NCI-H1092 treated with DMSO at 0.1 percent for 48 hours (cell line): Measurements from ENCODE around the gene DDX46.
"Not testable (repeated sequence)": the region's sequence is repeated elsewhere in the genome, so short reads cannot be mapped to it uniquely, and the experiment has no call there.

Source experiments
- DNase-seq: peaks from one replicate; lab custom pipeline; 2025; lab: John Stamatoyannopoulos, UW

Gene DDX46, protein sequence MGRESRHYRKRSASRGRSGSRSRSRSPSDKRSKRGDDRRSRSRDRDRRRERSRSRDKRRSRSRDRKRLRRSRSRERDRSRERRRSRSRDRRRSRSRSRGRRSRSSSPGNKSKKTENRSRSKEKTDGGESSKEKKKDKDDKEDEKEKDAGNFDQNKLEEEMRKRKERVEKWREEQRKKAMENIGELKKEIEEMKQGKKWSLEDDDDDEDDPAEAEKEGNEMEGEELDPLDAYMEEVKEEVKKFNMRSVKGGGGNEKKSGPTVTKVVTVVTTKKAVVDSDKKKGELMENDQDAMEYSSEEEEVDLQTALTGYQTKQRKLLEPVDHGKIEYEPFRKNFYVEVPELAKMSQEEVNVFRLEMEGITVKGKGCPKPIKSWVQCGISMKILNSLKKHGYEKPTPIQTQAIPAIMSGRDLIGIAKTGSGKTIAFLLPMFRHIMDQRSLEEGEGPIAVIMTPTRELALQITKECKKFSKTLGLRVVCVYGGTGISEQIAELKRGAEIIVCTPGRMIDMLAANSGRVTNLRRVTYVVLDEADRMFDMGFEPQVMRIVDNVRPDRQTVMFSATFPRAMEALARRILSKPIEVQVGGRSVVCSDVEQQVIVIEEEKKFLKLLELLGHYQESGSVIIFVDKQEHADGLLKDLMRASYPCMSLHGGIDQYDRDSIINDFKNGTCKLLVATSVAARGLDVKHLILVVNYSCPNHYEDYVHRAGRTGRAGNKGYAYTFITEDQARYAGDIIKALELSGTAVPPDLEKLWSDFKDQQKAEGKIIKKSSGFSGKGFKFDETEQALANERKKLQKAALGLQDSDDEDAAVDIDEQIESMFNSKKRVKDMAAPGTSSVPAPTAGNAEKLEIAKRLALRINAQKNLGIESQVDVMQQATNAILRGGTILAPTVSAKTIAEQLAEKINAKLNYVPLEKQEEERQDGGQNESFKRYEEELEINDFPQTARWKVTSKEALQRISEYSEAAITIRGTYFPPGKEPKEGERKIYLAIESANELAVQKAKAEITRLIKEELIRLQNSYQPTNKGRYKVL

DNA sequence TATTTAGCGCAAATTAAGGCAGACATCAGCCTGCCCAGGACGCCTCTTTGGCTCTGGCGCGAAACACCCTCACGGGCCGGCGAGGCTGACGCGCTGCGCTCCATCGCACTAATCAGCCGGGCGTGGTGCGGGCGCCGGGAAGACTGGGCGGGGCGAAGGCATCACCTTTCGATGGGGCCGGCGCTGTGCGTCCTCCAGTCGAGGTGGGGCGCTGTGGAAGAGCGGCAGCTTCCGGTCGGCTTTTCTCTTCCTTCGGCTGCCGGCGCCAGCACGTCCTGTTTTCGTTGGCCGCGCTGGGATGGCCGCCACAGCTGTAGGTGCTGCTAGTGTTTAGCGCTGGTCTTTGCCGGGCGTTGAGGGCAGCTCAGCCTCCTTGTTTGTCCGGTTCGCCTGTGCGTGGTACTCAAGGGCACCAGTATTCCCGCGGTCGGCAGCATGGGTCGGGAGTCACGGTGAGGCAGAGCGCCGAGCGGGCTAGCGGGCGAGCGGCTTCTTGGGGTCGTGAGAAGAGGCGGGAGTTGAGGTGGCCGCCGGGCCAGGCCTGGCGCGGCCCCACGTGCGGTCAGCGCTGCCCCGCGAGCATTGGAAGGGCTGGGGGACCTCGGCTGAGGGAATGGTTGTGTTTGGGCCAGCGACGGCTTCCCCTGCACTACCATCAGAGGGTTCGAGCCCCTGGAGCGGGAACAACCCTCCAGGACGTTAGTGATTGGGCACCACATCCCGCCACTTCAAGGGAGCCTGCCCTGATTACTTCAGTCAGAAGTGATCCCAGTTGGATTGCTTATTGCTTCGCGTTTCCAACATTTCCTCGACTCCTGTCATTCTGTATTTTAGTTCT, at the start of gene DDX46:
TSS of gene DDX46 (plus strand) at position 276 of the 838 bp plus-strand sequence. CDS start at position 436, 160 bp downstream.
- DNase-seq: peak; percentile 86

DNA sequence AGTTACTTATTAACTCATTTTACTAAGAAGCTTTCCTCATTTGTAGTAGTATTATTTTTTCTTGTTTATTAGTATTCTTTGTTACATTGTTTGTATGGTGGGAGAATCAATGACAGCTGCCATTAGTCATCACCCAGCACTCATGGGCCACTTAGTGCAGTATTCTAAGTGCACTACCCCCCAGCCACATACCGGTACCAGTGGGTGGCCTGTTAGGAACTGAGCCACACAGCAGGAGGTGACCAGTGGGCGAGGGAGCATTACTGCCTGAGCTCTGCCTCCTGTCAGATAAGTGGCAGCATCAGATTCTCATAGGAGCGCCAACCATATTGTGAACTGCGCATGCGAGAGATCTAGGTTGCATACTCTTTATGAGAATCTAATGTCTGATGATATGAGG, 44.5 kb upstream of the DDX46 start:
- DNase-seq: no peak

DNA sequence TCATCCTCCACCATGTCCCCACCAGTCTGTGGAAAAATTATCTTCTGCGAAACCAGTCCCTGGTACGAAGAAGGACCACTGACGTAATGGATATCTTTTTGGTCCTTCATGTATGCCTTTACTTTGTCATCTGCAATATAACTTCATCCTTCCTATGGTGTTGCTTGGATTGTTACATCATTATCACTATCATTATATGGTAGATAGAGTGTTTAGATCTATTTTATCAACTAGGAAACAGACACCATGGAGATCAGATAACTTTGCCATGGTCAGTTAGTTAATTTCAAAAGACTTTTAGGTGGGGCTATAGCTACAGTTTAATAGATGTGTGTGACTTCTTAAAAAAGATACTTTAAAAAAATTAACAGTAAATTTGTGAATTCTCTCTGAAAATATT, 44.0 kb upstream of the DDX46 start:
- no peak for DNase-seq

DNA sequence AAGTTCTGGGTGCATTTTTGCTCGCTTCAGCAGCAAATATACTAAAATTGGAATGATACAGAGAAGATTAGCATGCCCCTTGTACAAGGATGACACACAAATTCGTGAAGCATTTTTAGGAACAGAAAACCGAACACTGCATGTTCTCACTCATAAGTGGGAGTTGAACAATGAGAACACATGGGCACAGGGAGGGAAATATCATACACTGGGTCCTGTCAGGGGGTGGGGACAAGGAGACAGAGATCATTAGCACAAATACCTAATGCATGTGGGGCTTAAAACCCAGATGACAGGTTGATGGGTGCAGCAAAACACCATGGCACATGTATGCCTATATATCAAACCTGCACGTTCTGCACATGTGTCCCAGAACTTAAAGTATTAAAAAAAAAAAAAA, 43.1 kb upstream of the DDX46 start:
- not testable (repeated sequence) for DNase-seq

DNA sequence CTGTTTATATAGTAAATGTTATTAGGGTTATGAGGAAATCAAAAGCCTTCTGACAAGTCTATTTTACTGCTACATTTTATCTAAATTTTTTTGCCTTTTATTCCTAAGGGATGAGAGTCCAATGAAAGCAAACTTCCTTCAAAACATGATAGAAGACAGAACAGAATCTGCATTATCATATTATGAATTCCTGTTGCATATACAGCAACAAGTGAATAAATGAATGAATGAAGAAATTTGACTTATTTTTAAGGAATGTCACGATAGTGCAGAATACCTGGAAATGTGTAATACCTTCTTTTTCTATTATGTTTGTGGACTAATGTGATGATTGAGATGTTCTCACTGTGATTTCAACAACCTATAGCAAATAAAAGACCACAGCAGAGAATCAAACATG, 33.7 kb upstream of the DDX46 start:
- no peak for DNase-seq

DNA sequence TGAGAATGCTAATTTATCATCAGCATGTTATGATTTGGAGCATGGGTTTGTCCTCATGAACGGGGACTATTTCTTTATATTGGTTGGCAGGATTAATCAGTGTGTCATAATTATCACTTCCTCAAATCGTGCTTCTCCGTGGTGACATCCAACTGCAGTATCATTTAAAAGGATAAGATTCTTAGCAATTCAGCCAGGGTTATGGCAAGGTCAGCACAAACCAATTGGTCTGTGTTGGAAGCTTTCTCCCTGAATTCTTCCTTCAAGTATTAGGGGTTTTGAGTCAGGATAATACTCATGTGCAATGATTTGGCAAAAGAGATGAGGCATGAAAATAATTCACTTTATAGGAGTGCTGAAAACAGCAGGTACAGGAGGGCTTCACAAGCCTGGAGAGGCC, 25.8 kb upstream of the DDX46 start:
- no peak for DNase-seq

DNA sequence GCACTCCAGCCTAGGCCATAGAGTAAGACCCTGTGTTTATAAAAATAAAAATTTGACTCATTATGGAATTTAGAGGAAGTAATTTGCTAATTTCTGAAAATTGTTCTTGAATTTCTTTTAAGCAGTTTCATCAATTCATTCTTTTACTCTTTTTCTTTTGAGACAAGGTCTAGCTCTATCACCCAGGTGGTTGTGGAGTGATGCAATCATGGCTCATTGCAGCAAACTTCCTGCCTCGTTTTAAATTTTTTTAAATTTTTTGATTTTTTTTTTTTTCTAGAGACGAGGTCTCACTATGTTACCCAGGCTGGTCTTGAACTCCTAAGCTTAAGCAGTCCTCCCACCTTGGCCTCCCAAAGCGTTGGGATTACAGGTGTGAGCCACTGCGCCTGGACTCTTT, 23.3 kb upstream of the DDX46 start:
- DNase-seq: no peak

DNA sequence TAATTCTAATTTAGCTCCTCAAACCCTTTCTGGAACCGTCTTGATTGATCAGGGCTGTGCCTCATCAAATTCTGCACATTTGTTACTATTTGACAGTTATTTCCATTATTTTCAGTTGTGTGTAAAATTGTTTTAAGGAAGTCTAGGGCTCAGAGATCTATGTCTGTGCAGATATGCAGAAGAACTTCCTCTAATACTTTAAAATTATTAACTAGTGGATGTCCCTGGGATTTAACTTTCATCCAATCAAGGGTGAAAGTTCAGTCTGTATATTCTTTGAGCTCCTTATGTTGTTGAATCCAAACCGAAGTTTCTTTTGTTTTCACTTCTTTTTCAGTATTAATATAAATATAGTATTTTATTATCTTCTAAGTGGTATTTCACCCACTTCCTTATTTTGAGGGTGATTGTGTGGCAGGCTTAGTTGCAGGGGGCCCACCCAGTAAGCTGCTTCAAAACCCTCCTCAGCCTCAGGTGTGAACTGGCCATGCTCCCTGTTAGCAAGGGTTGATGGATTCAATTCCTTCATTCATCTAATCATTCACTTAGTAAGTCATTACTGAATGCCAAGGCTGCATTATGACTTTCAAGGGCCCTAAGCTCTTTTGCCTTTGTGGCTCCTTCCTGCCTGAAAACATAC, 22.3 kb upstream of the DDX46 start:
- no peak for DNase-seq

DNA sequence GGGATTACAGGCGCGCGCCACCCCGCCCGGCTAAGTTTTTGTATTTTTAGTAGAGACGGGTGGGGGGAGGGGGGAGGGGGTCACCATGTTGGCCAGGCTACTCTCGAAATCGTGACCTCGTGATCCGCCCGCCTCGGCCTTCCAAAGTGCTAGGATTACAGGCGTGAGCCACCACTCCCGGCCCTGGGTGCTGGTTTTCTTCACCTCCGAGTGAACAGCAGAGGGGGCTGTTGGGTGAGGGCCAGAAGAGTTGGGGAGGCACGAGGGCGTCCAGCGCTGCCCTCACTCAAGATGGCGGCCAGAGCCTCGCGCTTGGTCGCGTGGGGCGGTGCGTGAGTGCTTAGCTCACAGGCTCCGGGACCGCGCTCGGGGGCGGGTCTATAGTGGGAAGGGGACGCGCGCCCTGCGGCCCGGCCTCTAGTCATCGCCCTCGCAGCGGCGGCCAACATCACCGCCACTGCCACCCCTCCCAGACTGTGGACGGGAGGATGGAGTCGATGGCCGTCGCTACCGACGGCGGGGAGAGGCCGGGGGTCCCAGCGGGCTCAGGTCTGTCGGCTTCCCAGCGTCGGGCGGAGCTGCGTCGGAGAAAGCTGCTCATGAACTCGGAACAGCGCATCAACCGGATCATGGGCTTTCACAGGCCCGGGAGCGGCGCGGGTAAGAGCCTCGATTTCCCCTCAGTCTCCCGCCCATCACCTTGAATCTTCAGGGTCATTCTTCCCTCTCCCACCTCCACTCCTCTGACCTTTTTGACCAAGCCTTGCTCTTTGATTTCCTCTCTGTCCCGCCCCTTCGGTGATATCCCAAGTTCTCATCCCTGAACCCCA, 20.2 kb upstream of the DDX46 start, which contains the start of gene CAMLG:
TSS of gene CAMLG (plus strand) at position 416 of the 830 bp plus-strand sequence. CDS start at position 489, 73 bp downstream.
- peak; percentile 91 for DNase-seq

DNA sequence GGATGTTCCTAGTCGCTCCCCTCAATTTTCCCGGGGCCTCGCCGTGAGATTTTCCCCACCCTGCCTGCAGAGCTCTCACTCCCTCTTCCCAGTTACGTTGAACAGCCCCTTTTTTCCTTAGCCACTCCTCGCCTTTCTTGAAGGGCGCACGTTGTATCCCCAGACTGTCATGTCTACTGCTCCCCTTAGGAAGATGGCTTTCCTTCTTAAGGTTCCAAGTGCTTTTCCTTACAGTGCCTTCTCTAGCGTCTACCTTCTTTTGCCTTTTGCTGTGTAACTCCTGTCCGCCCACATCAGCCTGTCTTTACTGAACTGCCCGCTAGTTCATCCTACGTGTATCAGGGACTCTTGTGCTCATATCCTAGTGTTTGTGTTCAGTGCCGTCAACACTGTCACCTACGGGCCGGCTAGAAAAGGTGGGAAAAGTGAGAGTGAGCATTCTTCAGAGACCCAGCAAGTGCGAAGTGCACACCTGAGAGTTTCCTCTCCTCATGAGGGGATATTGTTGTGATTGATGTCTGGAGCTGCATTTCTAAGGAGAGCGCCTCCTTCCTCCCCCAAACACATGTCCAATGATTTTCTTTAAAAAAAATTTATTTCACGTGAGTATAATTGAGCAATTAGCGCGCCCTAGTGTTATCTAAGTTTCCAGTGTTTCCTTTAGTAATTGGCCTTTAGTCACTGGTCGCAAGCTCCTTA, 19.5 kb upstream of the DDX46 start:
- DNase-seq: peak; percentile 19

DNA sequence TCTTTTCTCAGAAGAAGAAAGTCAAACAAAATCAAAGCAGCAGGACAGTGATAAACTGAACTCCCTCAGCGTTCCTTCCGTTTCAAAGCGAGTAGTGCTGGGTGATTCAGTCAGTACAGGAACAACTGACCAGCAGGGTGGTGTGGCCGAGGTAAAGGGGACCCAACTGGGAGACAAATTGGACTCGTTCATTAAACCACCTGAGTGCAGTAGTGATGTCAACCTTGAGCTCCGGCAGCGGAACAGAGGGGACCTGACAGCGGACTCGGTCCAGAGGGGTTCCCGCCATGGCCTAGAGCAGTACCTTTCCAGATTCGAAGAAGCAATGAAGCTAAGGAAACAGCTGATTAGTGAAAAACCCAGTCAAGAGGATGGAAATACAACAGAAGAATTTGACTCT, 17.5 kb upstream of the DDX46 start:
- DNase-seq: no peak

DNA sequence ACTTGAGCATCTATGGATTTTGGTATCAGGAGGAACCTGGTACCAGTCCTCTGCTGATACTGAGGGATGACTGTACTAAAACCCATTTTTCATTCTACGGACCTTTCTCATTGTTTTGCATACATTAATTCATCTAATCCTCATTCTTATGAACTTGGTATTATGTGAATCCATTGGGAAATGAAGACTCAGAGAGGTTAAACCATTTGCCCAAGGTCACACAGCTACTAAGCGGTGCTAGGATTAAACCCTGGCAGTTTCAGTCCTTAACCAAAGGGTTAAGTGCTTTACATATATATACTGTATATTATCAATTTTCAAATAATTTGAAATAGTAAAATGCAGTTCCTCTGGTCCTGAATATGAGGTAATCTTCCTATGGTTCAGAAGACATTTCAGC, 16.4 kb upstream of the DDX46 start:
- DNase-seq: no peak

DNA sequence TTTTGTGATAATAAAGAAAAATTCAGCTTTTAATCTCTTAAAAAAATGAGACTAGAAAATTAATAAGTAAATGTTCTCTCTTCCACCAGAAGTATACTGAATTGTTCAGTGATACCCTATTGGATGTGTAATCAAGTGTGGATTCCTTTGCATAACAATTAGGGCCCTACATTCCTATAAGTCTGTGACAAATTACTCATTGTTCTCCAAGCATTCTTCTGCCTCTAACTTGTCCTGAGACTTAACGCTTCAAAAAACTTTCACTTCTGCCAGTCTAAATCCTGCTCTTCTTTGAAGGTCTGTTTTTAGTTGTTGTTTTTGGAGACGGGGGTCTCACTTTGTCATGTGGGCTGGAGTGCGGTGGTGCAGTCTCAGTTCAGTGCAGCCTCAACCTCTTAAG, 9.2 kb upstream of the DDX46 start:
- no peak for DNase-seq

DNA sequence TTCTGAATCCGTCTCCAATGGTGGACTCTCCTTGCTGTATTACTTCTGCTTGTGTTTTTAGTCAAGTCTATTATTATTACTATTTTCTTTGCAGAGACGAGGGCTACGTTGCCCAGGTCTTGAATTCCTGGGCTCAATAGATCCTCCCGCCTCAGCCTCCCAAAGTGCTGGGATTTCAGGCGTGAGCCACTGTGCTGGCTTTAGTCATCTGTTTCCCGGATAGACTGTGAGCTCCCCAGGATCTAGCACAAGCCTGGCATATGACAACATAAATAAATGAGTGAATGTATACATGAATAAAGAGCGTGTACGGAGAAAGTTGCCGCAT, 439 bp upstream of the DDX46 start:
- DNase-seq: no peak

DNA sequence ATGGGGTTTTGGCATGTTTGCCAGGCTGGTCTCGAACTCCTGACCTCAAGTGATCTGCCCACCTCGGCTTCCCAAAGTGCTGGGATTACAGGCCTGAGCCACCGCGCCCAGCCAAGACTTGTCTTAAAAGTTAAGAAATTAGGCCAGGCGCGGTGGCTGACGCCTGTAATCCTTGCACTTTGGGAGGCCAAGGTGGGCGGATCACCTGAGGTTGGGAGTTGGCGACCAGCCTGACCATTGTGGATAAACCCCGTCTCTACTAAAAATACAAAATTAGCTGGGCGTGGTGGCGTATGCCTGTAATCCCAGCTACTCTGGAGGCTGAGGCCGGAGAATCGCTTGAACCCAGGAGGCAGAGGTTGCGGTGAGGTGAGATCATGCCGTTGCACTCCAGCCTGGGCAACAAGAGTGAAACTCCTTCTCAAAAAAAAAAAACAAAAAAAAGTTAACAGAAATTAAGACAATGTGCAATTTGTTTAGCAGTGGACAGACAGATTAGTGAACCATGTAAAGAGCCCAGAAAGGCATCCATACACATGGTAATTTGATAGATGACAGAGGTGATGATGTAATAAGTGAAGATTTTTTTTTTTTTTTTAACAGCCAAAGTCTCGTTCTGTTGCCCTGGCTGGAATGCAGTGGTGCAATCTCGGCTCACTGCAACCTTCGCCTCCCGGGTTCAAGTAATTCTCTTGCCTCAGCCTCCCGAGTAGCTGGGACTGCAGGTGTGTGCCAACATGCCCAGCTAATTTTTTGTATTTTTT, 9.1 kb downstream of the DDX46 start:
- DNase-seq: not testable (repeated sequence)

DNA sequence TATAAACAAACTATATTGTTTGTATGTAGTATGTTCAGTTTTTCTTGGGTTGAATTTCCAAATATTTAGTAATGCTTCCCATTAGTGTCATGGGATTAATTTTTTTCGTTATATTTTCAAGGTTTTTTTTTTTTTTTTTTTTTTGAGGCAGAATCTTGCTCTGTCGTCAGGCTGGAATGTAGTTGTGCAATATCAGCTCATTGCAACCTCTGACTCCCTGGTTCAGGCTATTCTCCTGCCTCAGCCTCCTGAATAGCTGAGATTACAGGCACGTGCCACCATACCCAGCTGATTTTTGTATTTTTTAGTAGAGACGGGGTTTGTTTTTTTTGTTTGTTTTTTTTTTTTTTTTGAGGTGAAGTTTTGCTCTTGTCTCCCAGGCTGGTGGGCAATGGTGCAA, 10.6 kb downstream of the DDX46 start:
- no peak for DNase-seq

DNA sequence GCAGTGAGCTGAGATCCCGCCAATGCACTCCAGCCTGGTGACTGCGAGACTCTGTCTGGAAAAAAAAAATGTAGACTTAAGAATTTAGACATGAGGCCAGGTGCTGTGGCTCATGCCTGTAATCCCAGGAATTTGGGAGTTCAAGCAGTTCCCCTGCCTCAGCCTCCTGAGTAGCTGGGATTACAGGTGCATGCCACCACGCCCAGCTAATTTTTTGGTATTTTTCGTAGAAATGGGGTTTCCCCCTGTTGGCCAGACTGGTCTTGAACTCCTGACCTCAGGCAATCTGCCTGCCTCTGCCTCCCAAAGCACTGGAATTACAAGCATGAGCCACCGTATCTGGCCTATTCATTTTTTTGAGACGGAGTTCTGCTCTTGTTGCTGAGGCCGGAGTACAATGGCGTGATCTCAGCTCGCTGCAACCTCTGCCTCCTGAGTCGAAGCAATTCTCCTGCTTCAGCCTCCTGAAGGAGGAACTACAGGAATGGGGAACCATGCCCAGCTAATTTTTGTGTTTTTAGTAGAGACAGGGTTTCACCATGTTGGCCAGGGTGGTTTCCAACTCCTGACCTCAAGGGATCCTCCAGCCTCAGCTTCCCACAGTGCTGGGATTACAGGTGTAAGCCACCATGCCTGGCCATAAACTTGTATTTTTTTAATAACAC, 14.0 kb downstream of the DDX46 start:
- no peak for DNase-seq

DNA sequence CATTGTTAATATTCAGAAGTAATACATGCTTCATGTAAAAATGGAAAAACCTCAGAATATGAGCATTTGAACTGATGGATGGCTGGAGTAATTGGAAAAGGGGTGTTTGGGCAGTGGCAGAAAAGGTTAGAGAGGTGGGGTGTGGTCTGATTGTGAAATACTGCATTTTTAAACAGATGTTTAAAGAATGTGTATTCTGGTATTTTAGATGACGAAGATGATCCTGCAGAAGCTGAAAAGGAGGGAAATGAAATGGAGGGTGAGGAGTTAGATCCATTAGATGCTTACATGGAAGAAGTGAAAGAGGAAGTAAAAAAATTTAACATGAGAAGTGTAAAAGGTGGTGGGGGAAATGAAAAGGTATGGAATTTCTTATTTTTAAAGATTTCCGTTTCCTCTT, 18.8 kb downstream of the DDX46 start:
- no peak for DNase-seq
